ENCODE data around the gene SMARCA4. TPM values are rescaled to one million over a fixed set of nuclear protein-coding genes. Genes with fewer than 3 reads are reported as not detected.
"Not testable (repeated sequence)": the region's sequence is repeated elsewhere in the genome, so short reads cannot be mapped to it uniquely, and the experiment has no call there.

Gene SMARCA4
- total RNA-seq, 1 experiment from 2014 or later: 36.2 TPM

DNA sequence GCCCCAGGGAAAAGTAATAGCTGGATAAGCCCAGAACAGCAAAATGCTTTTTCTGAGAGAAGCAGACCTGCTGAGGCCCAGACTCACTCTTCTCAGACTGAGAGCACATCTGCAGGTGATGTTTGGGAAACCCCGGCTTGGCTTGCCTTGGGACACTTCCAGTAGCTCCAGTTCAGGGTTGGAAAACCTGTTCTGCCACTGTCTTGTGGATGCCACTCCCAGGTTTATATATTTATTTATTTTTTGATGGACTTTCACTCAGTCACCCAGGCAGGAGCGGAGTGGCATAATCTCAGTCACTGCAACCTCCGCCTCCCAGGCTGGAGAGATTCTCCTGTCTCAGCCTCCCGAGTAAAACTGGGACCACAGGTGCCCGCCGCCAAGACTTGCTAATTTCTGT lies 8.0 kb upstream of the SMARCA4 start:
- Histone ChIP-seq H3K27me3 (ENCODE audit: control insufficient read depth, insufficient read depth, low read length) (no peaks in the 10 kb centered on the region), H3K9me3 (ENCODE audit: control insufficient read depth, insufficient read depth, low read depth, low read length) (no peaks in the 10 kb centered on the region), H3K27ac (ENCODE audit: low read length) (peak overlapping the region; percentile 19; the same call in 1 of the 2 replicates), H3K4me3 (ENCODE audit: low read depth in 2 of 2, low read length in 2 of 2) (no peak overlapping the region), H3K36me3 (ENCODE audit: control insufficient read depth, insufficient read depth, low read length) (no peaks in the 10 kb centered on the region), H3K4me1 (ENCODE audit: control insufficient read depth, insufficient read depth, low read length) (no peaks in the 10 kb centered on the region)
- no peak for DNase-seq (ENCODE audit: low read depth, low spot score)
- intact Hi-C loops (cut with micrococcal nuclease; ENCODE audit: unreplicated experiment): no loop called here
- ChIA-PET POLR2A (no interaction called here), CTCF (interaction anchor here (0.6 kb wide), 1 partner anchor 11 kb away, joined by 4 read pairs; no protein-coding TSS in a partner anchor)
- no TSS peak for BruUV-seq (replicated peaks)
- no peak for ATAC-seq
- TF ChIP-seq SIN3A (IDR thresholded peaks at IDR 0.05; ENCODE audit: borderline replicate concordance, insufficient read depth, low read depth, low read length) (no peak), TCF7L2 (IDR thresholded peaks at IDR 0.05; ENCODE audit: low read depth, low read length) (no peak), POLR2AphosphoS5 (IDR thresholded peaks at IDR 0.05; ENCODE audit: low read depth, low read length) (no peak)
- TF ChIP-seq, protein P1, sequence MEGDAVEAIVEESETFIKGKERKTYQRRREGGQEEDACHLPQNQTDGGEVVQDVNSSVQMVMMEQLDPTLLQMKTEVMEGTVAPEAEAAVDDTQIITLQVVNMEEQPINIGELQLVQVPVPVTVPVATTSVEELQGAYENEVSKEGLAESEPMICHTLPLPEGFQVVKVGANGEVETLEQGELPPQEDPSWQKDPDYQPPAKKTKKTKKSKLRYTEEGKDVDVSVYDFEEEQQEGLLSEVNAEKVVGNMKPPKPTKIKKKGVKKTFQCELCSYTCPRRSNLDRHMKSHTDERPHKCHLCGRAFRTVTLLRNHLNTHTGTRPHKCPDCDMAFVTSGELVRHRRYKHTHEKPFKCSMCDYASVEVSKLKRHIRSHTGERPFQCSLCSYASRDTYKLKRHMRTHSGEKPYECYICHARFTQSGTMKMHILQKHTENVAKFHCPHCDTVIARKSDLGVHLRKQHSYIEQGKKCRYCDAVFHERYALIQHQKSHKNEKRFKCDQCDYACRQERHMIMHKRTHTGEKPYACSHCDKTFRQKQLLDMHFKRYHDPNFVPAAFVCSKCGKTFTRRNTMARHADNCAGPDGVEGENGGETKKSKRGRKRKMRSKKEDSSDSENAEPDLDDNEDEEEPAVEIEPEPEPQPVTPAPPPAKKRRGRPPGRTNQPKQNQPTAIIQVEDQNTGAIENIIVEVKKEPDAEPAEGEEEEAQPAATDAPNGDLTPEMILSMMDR (IDR thresholded peaks at IDR 0.05): no peak
- TF ChIP-seq, protein P2, sequence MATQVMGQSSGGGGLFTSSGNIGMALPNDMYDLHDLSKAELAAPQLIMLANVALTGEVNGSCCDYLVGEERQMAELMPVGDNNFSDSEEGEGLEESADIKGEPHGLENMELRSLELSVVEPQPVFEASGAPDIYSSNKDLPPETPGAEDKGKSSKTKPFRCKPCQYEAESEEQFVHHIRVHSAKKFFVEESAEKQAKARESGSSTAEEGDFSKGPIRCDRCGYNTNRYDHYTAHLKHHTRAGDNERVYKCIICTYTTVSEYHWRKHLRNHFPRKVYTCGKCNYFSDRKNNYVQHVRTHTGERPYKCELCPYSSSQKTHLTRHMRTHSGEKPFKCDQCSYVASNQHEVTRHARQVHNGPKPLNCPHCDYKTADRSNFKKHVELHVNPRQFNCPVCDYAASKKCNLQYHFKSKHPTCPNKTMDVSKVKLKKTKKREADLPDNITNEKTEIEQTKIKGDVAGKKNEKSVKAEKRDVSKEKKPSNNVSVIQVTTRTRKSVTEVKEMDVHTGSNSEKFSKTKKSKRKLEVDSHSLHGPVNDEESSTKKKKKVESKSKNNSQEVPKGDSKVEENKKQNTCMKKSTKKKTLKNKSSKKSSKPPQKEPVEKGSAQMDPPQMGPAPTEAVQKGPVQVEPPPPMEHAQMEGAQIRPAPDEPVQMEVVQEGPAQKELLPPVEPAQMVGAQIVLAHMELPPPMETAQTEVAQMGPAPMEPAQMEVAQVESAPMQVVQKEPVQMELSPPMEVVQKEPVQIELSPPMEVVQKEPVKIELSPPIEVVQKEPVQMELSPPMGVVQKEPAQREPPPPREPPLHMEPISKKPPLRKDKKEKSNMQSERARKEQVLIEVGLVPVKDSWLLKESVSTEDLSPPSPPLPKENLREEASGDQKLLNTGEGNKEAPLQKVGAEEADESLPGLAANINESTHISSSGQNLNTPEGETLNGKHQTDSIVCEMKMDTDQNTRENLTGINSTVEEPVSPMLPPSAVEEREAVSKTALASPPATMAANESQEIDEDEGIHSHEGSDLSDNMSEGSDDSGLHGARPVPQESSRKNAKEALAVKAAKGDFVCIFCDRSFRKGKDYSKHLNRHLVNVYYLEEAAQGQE (IDR thresholded peaks at IDR 0.05; ENCODE audit: insufficient read depth in 1 of 2, low read depth in 2 of 2, low read length in 1 of 2): no peak
- in situ Hi-C loops (cut with HindIII; ENCODE audit: low pct_unique_long_range_greater_than_20kb, low sequenced_read_pairs): no loop called here

DNA sequence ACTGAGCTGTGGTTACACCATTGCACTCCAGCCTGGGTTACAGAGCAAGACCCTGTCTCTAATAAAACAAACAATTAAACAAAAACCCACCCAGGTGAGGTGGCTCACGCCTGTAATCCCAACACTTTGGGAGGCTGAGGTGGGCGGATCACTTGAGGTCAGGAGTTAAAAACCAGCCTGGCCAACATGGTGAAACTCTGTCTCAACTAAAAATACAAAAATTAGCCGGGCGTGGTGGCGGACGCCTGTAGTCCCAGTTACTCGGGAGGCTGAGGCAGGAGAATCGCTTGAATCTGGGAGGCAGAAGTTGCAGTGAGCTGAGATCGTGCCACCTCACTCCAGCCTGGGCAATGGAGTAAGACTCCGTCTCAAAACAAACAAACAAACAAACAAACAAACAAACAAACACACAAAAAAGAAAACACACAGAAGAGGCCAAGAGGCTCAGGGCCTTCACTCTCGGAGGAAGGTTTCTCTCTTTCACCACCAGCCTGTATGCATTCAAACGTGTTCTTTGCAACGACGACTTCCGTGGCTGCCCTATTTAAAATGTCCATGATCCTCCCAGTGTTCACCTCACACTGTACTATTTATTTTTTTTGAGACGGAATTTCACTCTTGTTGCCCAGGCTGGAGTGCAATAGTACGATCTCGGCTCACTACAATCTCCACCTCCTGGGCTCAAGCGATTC lies 1.4 kb upstream of the SMARCA4 start:
- ATAC-seq; BruUV-seq (replicated peaks); H3K4me1 ChIP-seq (ENCODE audit: control insufficient read depth, insufficient read depth, low read length); H3K36me3 ChIP-seq (ENCODE audit: control insufficient read depth, insufficient read depth, low read length); DNase-seq (ENCODE audit: low read depth, low spot score); intact Hi-C loops (cut with micrococcal nuclease; ENCODE audit: unreplicated experiment); H3K9me3 ChIP-seq (ENCODE audit: control insufficient read depth, insufficient read depth, low read depth, low read length); H3K27me3 ChIP-seq (ENCODE audit: control insufficient read depth, insufficient read depth, low read length); in situ Hi-C loops (cut with HindIII; ENCODE audit: low pct_unique_long_range_greater_than_20kb, low sequenced_read_pairs): not testable (repeated sequence)
- Histone ChIP-seq H3K4me3 (ENCODE audit: low read depth in 2 of 2, low read length in 2 of 2) (peak overlapping the region; percentile 61 to 71; a peak in 3 of 4 replicates), H3K27ac (ENCODE audit: low read length) (peak overlapping the region; percentile 81; the same call in 1 of the 2 replicates)
- CTCF ChIA-PET: interaction anchor here (0.9 kb wide), 1 partner anchor 18 kb away, joined by 3 read pairs; no protein-coding TSS in a partner anchor
- POLR2A ChIA-PET: interaction anchor here (0.6 kb wide), 1 partner anchor 86 kb away, joined by 5 read pairs; no protein-coding TSS in a partner anchor

Data from Panc1 (cell line).